Measurements from ENCODE around the gene CD300LG.
"Not testable (repeated sequence)": the region's sequence is repeated elsewhere in the genome, so short reads cannot be mapped to it uniquely, and the experiment has no call there.

The CD300LG gene, protein sequence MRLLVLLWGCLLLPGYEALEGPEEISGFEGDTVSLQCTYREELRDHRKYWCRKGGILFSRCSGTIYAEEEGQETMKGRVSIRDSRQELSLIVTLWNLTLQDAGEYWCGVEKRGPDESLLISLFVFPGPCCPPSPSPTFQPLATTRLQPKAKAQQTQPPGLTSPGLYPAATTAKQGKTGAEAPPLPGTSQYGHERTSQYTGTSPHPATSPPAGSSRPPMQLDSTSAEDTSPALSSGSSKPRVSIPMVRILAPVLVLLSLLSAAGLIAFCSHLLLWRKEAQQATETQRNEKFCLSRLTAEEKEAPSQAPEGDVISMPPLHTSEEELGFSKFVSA
- long read RNA-seq, donor 1 = 0 reads
- long read RNA-seq, donor 2 = 0 reads
- long read RNA-seq, donor 3 = 0 reads
- long read RNA-seq, donor 4 = 0 reads
- long read RNA-seq, donor 5 = 0 reads
- long read RNA-seq, donor 6 = 0 reads
- long read RNA-seq, donor 7 = 0 reads
- long read RNA-seq, donor 8 = 0 reads

DNA sequence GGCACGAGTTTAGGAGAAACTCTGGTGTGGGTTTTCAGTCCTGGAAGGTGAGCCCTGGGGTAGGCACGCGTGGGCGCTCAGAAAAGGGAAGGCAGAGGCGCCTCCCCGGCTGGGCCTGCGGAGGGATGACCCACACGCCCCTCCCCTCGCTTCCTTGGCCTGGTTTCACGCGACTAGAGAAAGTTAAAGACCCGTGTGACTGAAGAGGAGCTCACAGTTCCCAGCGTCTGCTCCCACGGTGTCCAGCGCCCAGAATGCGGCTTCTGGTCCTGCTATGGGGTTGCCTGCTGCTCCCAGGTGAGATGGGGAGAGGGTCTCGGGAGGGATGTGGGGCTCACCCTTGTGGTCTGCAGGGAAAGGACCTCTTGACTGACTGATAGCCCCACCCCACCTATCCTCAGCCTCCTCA lies at the start of gene CD300LG:
Gene CD300LG, plus strand, starts transcription at position 214 of the 409 bp plus-strand sequence. Its CDS starts 41 bp downstream, at position 255.
- DNase-seq = no peak

DNA sequence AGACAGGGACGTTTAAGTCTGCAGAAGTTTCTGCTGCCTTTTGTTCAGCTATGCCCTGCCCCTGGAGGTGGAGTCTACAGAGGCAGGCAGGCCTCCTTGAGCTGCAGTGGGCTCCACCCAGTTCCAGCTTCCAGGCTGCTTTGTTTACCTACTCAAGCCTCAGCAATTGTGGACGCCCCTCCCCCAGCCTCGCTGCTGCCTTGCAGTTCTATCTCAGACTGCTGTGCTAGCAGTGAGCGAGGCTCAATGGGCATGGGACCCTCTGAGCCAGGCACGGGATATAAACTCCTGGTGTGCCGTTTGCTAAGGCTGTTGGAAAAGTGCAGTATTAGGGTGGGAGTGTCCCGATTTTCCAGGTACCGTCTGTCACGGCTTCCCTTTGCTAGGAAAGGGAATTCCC lies 49.0 kb upstream of the CD300LG start:
- DNase-seq = not testable (repeated sequence)

DNA sequence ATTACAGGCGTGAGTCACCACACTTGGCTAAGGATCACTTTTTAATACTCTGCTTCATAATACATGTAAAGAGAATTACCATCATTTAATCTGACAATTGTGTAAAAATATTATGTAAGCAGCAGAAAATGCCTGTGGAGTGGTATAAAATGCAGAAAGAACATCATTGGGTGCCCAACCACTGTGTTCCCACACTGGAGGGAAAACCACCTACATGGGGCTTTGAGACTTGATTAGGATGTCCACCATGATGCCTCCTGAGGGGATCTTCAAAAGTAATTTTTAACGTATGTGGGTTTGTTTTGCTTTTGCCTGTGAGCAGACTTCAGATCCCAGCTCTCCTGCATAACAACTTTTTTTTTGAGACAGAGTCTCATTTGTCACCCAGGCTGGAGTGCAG lies 47.9 kb upstream of the CD300LG start:
- DNase-seq = no peak

DNA sequence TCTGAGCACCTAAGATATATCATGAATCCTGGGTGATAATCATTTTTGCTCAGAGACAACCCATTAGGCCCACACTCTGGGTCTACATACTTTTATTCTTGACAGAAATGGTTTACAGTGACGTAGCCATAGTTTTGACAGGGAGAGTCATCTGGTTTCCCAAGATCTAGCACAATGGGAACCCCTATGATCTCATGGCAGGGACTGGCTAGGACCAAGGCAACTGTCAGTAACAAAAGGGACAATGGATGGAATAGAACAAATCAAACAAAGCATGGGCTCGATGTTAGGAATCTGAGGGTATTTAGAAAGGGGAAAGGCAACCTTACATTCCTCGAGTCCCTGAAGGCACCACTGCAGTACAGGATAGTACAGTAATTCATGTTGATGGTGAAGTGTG lies 46.2 kb upstream of the CD300LG start:
- no peak for DNase-seq

DNA sequence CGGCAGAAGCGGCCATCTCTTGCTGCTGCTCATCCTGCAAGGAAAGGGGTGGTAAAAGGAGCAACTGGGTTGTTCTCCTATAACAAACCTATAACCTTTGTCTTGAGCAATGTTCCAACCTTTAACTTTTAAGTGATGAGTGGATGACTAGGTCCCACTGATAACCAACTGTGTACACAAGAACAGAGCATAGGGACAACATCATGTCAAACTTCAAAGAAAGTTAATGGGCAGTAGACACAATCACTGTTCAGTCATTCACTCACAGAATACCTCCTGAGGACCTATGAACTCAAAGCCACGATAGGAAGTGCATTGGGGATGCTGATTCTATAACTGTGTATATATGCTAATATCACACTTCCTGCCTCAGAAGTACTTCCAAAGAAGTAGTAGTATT lies 45.1 kb upstream of the CD300LG start:
- DNase-seq = no peak

DNA sequence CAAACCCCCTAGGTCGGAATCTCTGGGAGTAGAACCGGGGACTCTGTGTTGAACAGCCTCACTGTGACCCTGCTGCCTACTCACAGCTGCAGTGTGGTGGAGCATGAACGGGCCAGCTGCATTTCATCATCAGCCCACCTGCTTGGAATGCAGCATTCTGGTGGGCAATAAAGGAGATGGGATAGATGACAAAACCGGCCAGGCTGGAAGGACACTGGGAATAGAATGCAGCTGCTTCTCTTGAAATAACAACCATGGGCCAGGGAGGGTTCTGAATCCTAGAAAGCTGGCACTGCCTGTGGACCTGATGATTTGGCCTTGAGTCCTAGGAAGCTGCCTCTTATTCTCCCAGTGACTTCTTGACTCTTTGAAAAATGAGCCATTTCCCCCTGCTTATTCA lies 43.2 kb upstream of the CD300LG start:
- DNase-seq = peak; percentile 15

DNA sequence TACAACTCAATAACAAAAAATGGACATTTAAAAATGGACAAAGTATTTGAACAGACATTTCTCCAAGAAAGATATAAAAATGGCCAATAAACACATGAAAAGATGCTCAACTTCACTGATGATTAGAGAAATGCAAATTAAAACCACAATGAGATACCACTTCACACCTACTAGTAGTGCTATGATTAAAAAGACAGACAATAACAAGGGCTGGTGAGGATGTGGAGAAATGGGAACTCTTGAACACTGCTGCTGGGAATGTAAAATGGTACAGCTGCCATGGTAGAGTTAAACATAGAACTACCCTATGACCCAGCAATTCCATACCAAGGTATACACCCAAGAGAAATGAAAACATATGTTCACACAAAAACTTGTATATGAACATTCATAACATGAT lies 41.9 kb upstream of the CD300LG start:
- DNase-seq = no peak

DNA sequence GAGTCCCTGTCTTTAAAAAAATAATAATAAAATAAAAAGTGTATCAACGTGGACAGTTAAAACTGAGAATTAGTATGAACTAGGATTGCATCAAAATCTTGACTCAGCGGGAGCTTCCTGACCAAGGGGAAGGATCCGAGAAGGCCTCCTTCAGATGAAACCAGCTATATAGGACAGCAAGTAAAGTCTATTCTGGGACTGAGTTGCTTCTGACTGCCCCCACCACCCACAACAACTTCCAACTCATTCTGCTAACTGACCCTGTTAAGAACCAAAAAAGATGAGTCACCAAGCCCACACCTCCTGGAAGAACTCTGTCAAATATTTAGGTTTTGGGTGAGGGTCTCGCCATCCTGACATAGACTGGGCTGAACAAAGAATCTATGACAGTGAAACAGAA lies 38.9 kb upstream of the CD300LG start:
- no peak for DNase-seq

DNA sequence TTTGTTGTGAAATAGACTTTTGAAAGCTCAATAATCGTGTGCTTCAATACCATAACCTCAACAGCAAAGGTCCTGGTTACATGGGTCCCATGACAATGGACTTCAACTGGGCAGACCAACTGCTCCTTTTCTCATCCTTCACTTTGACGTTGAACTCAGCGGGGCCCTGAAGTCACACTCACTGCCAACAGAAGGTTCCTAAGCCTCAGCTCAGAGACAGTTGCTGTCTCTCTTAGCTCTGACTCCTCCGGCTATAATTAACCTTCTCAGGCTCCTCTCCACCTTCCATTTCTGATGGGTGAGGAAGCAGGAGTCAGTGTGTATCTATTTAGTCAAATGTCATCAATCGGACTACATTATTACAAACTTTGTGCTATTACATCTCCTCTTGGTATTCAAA lies 37.9 kb upstream of the CD300LG start:
- DNase-seq = no peak

DNA sequence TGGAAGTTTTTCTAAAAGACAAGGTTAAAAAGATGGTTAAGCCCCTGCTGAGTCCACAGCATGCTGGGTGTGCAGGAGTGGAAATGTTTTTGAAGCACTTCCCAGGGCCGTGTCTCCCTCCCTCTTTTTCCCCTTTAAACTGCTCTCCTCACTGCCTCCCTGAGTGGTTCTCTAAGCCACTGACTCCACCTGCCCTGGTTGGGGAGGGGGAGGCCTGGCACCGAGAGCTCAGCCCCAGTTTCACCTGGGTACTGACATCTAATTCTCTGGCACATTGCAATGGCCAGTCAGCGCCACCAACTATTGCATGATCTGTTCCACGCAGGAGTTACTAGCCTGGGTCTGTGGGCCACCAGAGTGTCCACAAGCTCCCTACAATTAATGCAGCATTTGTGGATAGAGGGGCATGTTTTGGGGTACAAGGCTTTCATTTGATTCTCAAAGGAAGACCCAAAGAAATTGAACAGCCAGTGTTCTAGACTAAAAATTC lies 36.7 kb upstream of the CD300LG start:
- no peak for DNase-seq

DNA sequence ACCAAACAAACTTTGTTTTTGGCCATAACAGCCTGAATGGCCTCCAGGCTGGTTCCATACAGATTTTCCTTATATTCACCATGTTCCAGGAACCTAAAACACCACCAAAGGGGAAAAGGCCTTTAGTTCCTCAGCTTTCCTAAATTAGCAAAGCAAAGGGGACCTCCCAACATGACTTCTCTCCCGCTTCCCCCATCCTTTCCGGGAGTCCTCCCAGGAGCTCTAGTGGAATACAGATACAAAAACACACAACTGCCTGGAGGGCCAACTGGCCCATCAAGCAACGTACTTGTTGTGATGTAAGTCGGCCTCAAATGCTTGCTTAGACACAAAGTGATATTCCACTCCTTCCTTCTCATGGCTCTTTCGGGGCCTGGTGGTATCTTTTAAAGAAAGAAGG lies 36.2 kb upstream of the CD300LG start:
- no peak for DNase-seq

DNA sequence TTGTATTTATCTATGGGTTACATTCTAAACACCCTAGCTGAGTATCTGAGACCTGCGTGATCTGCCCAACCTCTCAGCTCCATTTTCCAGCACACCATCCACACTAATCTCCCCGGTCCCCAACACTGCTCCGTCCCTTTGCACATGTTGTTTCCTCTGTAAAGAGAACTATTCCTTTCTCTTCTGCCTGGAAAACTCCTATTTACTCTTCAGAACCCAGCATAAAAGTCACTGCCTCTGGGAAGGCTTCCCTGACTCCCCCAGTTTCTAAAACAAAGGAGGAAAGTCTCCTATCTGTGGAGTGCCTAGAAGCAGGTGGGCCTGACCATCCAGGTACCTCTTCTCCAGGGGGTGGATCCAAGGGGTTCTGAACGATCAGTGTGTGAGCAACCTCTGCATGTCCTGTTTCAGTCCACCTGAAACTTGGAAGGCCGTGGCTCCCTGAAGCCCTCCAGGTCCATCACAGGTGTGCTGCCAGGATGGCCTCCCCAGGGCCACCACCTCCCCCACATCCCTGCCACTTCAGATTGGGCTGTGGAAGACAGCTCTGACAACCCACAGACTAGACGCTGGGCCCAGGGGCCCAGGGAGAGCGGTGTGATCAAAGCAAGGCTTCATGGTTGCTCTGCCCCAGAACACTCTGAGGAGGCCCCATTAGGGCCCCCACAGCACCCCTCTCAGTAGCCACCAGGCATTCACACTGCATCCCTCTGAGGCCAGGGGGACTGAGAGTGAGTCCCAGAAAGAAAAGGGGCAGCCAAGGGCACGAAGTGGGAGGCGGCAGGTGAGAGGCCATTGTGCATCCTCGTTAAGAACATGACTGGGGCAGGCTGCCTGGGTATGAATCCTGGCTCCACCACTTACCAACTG lies 34.3 kb upstream of the CD300LG start:
- DNase-seq = no peak

DNA sequence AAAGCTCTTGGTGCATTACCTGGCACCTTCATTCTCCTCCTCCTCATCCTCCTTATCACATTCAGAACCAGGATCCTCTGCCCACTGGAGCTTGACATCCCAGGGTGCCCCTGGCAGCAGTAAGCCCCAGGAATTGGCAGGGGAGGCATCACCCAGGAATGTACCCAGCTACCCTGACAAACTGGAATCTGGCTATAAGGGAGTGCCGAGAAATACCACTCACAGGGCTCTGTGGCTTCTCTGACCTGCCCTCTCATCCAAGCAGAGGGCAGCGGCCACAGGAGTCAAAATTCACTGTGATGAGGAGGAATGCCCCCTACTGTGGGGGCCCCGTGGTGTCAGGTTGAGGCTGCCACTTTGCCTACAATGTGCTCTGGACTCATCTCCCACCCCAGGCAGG lies 33.6 kb upstream of the CD300LG start:
- no peak for DNase-seq

DNA sequence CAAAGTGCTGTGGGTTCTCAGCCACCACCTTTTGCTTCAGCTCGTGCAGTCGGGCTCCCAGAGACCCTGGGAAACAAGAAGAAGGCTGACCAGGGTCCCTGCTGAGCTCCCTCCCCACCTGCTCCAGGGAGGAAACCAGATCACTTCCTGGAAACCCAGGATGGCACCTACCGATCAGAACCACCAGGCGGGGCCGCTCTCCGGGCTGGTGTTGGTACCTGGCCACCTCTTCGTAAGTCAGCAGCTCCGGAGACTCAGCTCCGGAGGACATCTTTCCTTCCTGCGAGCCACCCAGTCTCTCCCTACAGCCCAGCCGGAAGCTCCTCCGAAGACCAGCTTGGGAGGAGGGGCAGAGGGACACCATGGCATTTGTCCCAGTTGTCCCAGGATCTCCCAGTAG lies 33.0 kb upstream of the CD300LG start:
- DNase-seq = no peak

DNA sequence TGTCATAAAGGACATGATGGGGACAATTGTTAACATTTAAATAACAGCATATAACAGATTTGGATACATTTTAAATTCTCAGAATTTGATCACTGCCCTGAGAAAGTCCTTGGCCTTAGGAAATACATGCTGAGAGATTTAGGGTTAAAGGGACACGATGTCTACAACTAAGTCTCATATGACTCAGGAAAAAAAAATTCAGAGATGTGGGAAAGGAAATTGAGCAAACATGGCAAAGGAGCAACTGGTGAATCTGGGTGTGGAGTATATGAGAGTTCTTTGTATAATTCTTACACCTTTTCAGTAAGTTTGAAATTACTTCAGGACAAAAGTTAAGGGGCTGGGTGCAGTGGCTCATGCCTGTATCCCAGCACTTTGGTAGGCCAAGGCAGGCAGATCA lies 32.3 kb upstream of the CD300LG start:
- DNase-seq = no peak

DNA sequence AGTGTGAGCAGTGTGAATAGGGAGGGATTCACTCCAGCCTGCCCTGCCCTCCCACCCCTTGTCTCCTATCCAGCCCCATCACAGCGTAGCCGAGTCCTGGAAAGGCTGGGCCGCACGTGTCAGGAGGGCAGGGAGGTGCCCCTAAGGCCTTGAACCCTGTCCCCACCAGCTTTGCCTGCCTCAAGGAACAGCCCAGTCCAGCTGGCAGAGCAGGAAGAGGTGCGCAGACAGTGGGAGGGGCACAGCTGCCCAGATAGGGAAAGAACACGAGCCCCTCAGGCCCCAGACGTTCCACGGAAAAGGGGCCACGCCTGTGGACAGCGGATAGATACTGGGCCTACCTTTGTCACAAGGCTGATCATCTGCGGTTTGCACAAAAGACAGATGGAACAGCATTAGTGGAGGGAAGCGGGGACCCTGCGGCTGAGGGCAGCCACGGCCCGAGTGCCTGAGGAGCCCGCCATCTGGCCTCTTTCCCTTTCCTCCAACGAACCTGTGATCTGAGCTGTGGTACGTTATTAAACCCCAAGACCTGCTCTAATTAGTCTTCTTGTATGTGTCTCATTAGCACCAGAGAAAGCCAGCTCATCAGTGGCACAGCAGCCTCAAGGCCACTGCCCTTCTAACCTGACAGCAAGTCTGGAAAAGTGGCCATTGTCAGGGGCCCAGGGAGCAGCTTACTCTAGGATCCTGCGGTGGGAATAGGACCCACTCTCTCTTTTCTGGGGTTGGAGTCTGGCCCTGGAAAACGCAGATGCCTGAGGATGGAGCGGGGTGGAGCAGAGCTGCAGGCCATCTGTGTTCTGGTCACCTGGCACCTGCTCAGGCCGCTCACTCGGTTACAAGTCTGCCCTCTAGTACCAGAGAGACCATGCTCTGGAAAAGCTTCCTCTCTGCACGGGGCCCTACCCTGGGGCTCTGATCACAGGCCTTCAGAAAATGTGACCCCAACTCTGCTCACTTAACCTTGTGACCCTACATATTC lies 30.3 kb upstream of the CD300LG start:
- no peak for DNase-seq

DNA sequence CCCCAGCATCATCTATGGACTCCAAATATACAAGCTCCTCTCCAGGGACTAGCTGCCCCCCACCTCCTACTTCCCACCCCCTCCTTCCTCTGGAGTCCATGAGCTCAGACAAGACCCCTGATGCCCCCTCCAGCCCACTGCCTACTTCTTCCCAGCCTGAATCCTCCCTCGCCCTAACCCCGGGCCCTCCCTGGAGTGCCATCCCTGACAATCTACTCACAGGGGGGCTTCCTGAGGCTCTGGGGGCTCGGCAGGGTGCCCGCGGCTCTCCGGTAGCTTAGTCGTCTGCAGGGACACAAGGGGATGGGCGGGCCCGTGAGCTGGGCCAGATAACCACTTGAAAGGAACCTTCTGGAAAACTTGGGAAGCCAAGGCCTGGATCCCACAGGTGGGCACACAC lies 29.1 kb upstream of the CD300LG start:
- DNase-seq = no peak

DNA sequence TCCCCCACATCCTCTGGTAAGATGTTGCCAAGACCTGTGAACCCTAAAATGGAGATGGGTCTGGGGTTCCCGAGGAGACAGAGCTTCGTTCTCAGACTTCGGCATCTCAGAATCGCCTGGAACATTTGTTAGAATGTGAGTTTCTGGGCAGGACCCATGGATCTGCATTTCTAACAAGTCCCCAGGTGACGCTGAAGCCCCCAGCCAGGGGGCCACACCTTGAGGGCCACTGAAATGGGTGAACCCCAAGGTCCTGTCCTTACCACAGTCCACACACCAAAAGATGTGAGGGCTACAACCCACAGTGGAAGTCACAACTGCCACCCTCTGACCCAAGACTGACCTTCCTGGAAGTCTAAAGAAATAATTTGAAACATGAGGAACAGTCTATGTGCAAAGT lies 28.0 kb upstream of the CD300LG start:
- no peak for DNase-seq

DNA sequence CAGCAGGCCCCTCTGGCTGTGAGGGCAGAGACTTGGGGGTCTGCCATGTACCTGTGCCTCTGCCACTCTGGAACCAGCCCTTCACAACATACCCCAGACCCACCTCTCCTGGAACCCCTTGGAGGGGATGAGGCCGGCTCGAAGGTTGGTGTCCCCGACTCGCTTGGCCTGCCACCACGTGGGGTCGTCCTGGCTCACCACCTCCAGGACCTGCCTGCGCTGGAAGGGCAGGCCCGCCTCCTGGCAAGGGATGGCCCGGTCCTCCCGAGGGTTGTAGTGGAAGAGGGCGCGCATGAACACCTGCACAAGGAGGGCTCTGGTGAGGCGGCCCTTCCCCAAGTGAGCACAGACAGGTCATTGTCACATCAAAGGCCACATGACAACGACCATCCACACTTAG lies 26.2 kb upstream of the CD300LG start:
- DNase-seq = no peak

DNA sequence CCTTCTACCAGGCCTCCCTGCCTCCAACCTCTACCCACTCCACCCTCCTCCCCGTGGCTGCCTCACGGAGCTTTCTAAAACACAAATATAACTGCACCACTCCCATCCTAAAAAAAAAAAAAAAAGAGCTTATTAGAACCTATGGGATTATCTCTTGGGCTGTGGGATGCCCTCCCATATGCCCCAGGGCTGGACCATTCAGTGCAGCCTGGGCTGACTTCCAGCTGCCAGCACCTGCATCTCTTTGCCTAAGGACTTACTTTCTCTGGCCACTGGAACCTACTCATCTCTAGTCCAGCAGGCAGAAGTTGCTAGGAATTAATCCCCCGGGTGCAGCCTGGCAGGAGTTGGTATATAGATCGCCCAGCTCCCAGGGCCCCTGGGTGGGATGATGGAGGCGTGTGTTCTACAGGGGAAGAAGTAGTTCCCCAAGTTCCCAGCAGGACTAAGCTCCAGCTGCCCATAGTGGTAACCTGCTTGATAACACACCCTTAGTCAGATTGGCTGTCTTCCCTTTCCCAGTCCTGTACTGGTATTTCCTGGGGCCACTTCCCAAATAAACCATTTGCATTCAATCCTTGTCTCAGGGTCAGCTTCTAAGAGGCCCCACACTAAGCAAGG lies 24.3 kb upstream of the CD300LG start:
- DNase-seq = no peak

DNA sequence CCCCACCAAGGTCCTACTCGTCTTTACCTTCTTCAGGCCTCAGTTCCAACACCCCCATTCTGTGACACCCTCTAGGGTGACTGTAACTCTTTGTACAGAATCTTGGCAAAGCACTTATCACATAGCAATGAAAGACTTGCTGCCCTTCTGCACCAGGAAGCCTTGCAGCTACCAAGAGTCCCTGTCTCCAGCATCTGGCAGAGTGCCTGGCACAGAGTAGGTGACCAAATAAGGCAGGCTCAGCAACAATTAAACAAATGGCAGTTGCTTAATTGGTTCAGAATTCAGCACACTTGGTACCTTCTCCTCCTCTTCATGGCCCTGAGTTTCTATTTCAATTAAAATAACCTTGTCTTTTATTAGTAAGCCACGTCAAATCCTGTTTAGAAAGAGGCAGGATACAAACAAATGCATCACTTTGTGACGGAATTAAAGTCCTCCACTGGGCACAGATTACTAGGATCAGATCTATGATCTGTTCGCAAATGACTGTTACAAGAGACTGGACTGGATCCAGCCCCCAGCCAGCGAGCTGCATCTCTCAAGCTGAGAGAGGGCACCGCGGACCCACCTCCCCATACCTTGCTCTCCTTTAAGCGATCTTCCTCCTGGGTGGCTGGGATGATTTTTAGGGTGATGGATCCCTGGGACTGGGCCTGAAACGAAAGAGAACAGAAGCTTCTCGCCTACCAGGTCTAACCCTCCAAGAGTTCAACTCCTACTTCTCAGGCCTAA lies 23.5 kb upstream of the CD300LG start:
- no peak for DNase-seq
